Measurements from ENCODE around the gene EVA1A. TPM values are rescaled to one million over a fixed set of nuclear protein-coding genes. Genes with fewer than 3 reads are reported as not detected.

EVA1A gene
- total and polyA plus RNA-seq, 3 donors from 2014 or later, result 5.2 to 13.8 (median 10.3) TPM

GRCh38 chr2:75556679-75557366 is 3.9 kb downstream of the EVA1A start:
- Histone ChIP-seq H3K27me3 (no peaks in the 10 kb centered on the region), H3K4me3 (no peak overlapping the region), H3K27ac (no peak overlapping the region), H3K36me3 (ENCODE audit: low read depth, missing control alignments) (no peaks in the 10 kb centered on the region), H3K4me1 (peaks cover 7% of the 10 kb centered on the region), H3K9me3 (no peaks in the 10 kb centered on the region)
- TF ChIP-seq, protein P1, sequence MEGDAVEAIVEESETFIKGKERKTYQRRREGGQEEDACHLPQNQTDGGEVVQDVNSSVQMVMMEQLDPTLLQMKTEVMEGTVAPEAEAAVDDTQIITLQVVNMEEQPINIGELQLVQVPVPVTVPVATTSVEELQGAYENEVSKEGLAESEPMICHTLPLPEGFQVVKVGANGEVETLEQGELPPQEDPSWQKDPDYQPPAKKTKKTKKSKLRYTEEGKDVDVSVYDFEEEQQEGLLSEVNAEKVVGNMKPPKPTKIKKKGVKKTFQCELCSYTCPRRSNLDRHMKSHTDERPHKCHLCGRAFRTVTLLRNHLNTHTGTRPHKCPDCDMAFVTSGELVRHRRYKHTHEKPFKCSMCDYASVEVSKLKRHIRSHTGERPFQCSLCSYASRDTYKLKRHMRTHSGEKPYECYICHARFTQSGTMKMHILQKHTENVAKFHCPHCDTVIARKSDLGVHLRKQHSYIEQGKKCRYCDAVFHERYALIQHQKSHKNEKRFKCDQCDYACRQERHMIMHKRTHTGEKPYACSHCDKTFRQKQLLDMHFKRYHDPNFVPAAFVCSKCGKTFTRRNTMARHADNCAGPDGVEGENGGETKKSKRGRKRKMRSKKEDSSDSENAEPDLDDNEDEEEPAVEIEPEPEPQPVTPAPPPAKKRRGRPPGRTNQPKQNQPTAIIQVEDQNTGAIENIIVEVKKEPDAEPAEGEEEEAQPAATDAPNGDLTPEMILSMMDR (IDR thresholded peaks at IDR 0.05), result no peak
- no peak for TF ChIP-seq POLR2A (IDR thresholded peaks at IDR 0.05)
- intact Hi-C loops (cut with DNase I; ENCODE audit: low total_unique reads), result no loop called here
- DNase-seq, result no peak
- 86 to 92% methylated on average over 7 of the region's 7 CpGs for WGBS, 2 donors

- no peak for DNase-seq
- Histone ChIP-seq H3K27me3 (no peaks in the 10 kb centered on the region), H3K4me1 (no peaks in the 10 kb centered on the region), H3K4me3 (no peak overlapping the region), H3K27ac (no peak overlapping the region), H3K9me3 (no peaks in the 10 kb centered on the region), H3K36me3 (ENCODE audit: low read depth, missing control alignments) (no peaks in the 10 kb centered on the region)
- WGBS, 2 donors, result 96% methylated on average over 4 of the region's 4 CpGs
- TF ChIP-seq, protein P1 (IDR thresholded peaks at IDR 0.05), result no peak
- no peak for TF ChIP-seq POLR2A (IDR thresholded peaks at IDR 0.05)
- intact Hi-C loops (cut with DNase I; ENCODE audit: low total_unique reads), result no loop called here
These were observed 5.0 kb downstream of the EVA1A start for GRCh38 chr2:75555701-75556100.

GRCh38 chr2:75553935-75554531 is 6.7 kb downstream of the EVA1A start:
- Histone ChIP-seq H3K9me3 (no peaks in the 10 kb centered on the region), H3K27me3 (no peaks in the 10 kb centered on the region), H3K36me3 (ENCODE audit: low read depth, missing control alignments) (no peaks in the 10 kb centered on the region), H3K27ac (no peak overlapping the region), H3K4me1 (no peaks in the 10 kb centered on the region), H3K4me3 (no peak overlapping the region)
- intact Hi-C loops (cut with DNase I; ENCODE audit: low total_unique reads), result no loop called here
- DNase-seq, result no peak
- no peak for TF ChIP-seq POLR2A (IDR thresholded peaks at IDR 0.05)
- TF ChIP-seq, protein P1 (IDR thresholded peaks at IDR 0.05), result no peak
- 89 to 90% methylated on average over 3 to 4 of the region's 4 CpGs for WGBS, 2 donors

GRCh38 chr2:75552222-75552621 is 8.5 kb downstream of the EVA1A start:
- TF ChIP-seq POLR2A (IDR thresholded peaks at IDR 0.05), result no peak
- TF ChIP-seq, protein P1 (IDR thresholded peaks at IDR 0.05), result no peak
- no peak overlapping the region for H3K27ac ChIP-seq
- intact Hi-C loops (cut with DNase I; ENCODE audit: low total_unique reads), result no loop called here
- H3K4me1 ChIP-seq, result no peaks in the 10 kb centered on the region
- DNase-seq, result no peak
- H3K36me3 ChIP-seq (ENCODE audit: low read depth, missing control alignments), result no peaks in the 10 kb centered on the region
- 88 to 89% methylated on average over 1 of the region's 1 CpG for WGBS, 2 donors
- H3K27me3 ChIP-seq, result no peaks in the 10 kb centered on the region
- H3K9me3 ChIP-seq, result no peaks in the 10 kb centered on the region
- no peak overlapping the region for H3K4me3 ChIP-seq

DNA sequence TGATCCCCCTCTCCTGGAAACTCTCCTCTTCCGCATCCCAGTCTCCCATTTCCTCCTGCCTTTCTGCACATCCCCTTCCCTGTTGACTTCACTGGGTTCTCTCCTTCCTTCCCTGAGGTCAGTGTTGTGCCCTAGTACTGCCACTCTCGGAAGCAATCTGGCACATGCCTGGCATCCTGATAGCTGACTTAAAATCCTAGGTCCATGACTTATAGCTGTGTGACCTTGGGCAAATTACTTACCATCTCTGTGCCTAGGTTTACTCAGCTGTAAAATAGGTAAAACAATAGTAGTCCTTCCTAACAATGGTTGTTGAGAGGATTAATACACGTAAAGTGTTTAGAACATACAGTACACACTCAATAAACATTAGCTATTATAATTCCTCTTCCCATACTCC is 9.3 kb downstream of the EVA1A start:
- intact Hi-C loops (cut with DNase I; ENCODE audit: low total_unique reads), result no loop called here
- Histone ChIP-seq H3K27ac (no peak overlapping the region), H3K4me1 (no peaks in the 10 kb centered on the region), H3K27me3 (no peaks in the 10 kb centered on the region), H3K36me3 (ENCODE audit: low read depth, missing control alignments) (no peaks in the 10 kb centered on the region), H3K4me3 (no peak overlapping the region), H3K9me3 (no peaks in the 10 kb centered on the region)
- TF ChIP-seq, protein P1 (IDR thresholded peaks at IDR 0.05), result no peak
- TF ChIP-seq POLR2A (IDR thresholded peaks at IDR 0.05), result no peak
- DNase-seq, result no peak
- 95 to 98% methylated on average over 3 of the region's 3 CpGs for WGBS, 2 donors

All from testis (tissue), 3 donors.